HG03460 (cell line): ENCODE data around the gene COL18A1.
"Not testable (repeated sequence)": the region's sequence is repeated elsewhere in the genome, so short reads cannot be mapped to it uniquely, and the experiment has no call there.

Experiments used
- ATAC-seq: cut with Tn5 transposase; IDR thresholded peaks from one replicate; pipeline ENCODE4 v1.9.1; 2021; ENCODE audit not compliant: unreplicated experiment

The COL18A1 gene

GRCh38 chr21:45424854-45425795 is 20.2 kb downstream of the COL18A1 start:
- no peak for ATAC-seq

GRCh38 chr21:45427331-45428271 is 22.6 kb downstream of the COL18A1 start:
- ATAC-seq = no peak

- ATAC-seq = no peak
Measured at GRCh38 chr21:45428534-45428933, 23.6 kb downstream of the COL18A1 start.

DNA sequence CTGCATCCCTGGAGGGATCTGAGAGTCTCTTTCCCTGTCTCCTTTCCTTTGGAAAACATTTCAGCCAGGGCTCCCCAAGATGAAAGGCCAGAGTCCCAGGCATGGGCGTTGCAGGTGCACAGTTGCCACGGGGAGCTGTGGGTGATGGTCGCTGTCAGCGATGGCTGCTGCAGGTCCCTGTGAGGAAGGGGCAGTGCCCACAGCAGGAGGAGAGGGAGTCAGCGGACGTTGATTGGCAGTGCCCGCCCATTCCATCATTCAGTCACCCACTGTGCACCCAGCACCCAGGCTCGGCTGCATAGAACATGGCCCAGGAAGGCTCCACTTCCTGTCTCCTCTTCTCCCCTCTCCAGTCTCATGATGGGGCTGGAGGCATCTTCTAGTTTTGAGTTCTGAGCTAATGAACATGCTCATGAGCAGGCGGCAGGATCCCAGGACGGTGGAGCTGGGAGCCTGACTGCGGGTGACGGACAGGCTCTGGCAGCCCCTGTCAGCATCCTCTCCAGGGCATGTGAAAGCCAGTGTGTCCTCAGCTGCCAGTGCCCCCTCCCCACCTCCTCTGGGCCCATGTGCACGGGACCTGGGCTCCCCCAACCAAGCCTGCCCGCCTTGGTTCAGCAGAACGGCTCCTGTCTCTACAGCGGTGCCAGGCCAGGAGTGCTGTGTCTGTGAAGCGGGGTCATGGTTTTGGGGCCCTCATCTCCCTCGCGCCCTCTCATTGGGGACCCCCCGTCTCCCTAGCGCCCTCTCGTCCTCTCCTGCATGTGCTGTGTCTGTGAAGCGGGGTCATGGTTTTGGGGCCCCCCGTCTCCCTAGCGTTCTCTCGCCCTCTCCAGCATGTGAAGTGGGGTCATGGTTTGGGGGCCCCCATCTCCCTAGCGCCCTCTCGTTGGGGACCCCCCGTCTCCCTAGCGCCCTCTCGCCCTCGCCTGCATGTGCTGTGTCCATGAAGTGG is 24.5 kb downstream of the COL18A1 start:
- no peak for ATAC-seq

GRCh38 chr21:45430521-45431501 is 25.8 kb downstream of the COL18A1 start:
- ATAC-seq = no peak

- ATAC-seq = no peak
Measured at GRCh38 chr21:45431781-45432572, 27.0 kb downstream of the COL18A1 start.

- no peak for ATAC-seq
Measured at GRCh38 chr21:45432575-45433255, 27.8 kb downstream of the COL18A1 start.

DNA sequence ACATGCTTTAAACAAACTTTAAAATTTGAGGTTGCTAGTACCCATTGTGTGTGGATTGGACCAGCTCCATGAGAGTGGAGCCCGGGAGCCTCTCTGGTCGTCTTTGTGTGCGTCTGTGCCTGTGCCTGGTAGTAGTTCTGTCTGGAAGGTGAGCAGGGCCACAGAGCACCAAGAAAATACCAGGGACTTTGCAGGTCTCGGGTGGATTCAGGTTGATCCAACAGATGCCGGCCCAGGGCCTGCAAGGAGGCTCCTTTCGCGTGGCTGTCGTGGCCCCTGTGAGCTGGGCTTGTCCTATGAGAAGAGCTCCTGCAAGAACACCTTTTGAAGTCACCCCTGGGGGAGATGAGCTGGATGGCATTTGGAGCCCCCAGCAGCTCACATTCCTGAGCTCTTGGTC is 28.3 kb downstream of the COL18A1 start:
- no peak for ATAC-seq

DNA sequence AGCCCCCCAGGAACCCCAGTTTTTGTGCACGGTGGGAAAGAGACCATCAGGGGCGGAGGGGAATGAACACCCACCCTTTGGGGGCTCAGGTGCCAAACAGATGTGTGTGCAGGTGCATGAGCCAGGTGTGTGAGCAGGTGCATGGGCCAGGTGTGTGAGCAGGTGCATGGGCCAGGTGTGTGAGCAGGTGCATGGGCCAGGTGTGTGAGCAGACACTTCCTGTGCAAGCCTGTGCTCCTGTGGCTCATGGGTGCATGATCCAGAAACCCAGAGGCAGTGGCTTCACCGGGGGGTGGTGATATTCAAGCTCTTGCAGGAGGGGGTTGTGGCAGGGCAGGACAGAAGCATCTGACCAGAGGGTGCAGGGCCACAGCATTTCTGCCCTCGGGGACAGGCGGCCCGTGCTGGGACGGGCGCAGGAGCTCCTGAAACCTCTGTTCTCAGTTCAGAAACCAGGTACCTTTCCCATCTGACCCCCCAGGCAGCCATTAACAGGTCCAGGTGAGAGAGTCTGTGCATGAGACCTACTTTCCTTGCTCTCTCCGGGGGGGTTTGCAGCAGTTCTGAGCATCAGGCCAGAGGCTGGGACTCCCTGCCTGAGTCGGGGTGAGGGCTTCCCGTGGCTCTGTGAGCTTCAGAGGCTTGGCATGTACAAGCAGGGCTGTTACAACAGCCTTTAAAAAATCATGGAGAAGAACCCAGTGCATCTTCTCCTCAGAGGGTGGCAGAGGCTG is 29.1 kb downstream of the COL18A1 start:
- no peak for ATAC-seq

DNA sequence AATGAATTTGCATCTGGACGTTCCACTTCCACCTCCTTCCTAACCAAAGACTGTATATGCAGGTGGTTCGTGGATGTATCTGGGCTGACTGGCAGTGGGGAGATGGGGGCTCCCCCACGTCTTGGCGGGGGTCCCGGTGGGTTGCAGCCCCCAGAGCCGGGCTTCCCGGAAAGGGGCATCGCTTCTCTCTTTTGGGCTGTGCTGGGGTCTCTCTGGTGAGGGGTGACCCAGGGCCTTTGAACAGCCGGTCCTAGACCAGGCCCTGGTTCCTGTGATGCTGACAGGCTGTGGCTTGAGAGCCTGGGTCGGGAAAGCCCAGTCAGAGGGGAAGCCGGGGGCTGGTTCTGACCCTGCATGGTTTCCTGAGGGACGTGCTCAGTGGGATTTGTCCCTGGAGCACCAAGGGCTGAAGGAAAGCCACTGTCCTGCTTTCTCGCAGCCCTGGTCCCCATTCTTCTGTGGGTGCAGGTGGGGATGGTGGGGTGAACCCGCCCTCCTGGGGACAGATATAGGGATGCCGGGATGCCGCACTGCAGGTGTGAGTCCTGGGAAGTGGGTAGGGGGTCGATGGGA is 29.8 kb downstream of the COL18A1 start:
- no peak for ATAC-seq

- no peak for ATAC-seq
Measured at GRCh38 chr21:45435405-45435981, 30.5 kb downstream of the COL18A1 start.

GRCh38 chr21:45436351-45437065 is 31.5 kb downstream of the COL18A1 start:
- no peak for ATAC-seq

DNA sequence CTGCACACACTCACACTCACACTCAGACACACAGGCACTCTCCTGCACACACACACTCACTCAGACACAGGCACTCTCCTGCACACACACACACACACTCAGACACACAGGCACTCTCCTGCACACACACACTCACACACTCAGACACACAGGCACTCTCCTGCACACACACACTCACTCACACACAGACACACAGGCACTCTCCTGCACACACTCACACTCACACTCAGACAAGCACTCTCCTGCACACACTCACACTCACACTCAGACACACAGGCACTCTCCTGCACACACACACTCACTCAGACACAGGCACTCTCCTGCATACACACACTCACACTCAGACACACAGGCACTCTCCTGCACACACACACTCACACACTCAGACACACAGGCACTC is 32.9 kb downstream of the COL18A1 start:
- not testable (repeated sequence) for ATAC-seq

GRCh38 chr21:45438391-45439145 is 33.6 kb downstream of the COL18A1 start:
- ATAC-seq = no peak

DNA sequence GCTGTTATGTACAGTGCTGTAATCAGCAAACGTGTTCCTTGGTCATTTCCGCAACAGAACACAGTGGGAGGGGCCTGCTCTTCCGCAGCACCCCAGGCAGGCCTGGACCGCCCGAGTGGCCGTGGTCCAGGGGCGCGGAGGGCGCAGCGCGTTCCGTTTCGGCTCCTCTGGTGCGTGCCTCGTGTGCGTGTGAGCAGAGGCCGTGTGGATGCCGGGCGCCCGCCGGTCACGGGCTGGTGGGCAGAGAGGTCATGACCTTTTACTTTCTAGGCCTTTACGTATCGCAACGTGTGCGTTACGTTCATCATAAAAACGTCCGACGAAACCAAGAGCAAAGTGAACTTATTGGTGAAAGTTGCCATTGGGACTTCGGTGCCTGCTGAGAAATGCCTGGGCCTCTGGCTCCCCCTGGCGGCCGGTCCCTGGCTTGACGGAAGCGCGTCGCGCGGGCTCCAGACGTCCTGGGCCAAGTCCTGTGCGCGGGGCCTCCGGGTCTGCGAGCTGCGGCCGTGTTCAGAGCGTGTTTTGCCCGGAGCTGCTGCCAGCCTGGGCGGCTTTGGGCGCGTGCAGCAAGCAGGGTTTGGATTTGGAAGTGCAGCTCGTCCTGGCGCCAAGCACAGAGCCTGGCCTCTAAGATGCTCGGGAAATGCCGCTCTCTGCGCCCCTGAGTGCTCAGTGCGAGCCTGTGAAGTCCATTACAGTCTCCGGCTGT is 34.4 kb downstream of the COL18A1 start:
- ATAC-seq = no peak
